GM18499 (cell line): ENCODE results near the gene KIF5C.

Experiments
- ATAC-seq: cut with Tn5 transposase; IDR thresholded peaks from one replicate; pipeline ENCODE4 v1.9.1; 2021; ENCODE audit warnings: moderate number of reproducible peaks; ENCODE audit not compliant: insufficient read depth, unreplicated experiment

The KIF5C gene

GRCh38 chr2:149064365-149064841 lies 189.4 kb downstream of the KIF5C start:
- ATAC-seq = no peak

GRCh38 chr2:149064856-149065630 lies 190.0 kb downstream of the KIF5C start:
- no peak for ATAC-seq

- ATAC-seq = no peak
Measured at GRCh38 chr2:149068225-149068995, 193.4 kb downstream of the KIF5C start.

- ATAC-seq = no peak
Measured at GRCh38 chr2:149068996-149069888, 194.2 kb downstream of the KIF5C start.

- ATAC-seq = no peak
Measured at GRCh38 chr2:149070681-149071320, 195.8 kb downstream of the KIF5C start.

DNA sequence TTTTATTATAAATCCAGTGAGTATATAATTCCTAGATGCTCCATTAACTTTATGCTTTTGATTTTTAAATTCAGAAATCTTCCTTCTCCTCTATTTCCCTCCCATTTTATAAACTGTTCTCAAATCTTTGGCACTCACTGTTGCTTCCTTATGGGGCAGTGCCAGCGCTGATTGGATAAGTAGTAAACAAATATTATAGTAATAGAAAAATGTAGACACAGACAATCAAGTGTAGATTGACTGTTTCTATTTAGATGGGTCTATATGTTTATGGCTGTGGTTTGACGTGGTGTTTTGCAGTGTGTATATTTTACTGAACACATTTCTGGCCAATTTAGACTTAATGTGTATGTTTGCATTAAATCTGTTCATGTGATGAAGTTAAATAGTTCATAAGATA lies 200.1 kb downstream of the KIF5C start:
- no peak for ATAC-seq

DNA sequence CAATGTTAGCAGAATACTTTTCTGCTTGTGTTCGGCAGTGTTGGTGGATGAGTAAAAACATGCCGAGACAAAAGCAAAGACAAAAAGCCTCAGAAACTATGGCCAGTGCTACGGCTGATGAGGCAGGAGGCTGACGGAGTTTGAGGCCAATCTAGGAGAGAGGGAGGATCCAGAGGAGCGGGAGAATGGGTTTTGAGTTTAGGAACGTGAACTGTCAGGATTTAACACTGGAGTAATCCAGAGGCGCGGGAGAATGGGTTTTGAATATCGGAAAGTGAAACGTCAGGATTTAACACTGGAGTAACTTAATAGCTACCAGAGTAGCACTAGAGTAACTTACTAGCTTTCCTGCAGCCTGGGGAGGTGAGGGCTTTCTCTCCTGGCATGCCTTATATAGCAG lies 200.8 kb downstream of the KIF5C start:
- ATAC-seq = no peak
